SU-DHL-6 (cell line): ENCODE measurements around the gene OSBP2.

ENCODE experiments used
- H2AFZ ChIP-seq: fragments of 200-600 bp; sonication (generic); 2 replicates; pipeline ENCODE4 v1.6.1; 2014; ENCODE audit warnings: low read depth, mild to moderate bottlenecking, moderate library complexity, mixed read lengths, antibody characterized with exemption, low read length; ENCODE audit not compliant: severe bottlenecking
- H3F3A ChIP-seq: fragments of 200-600 bp; shearing (Covaris generic); 2 replicates; pipeline ENCODE4 v1.6.0; 2016; ENCODE audit warnings: antibody characterized with exemption, mild to moderate bottlenecking; ENCODE audit not compliant: insufficient read depth
- H3K27ac ChIP-seq: fragments of 200-600 bp; sonication (generic); 2 replicates; pipeline ENCODE4 v1.5.1; 2016; ENCODE audit warnings: low read depth, mild to moderate bottlenecking, low read length, moderate library complexity, mixed read lengths
- H3K27me3 ChIP-seq: fragments of 200-600 bp; sonication (generic), shearing (Covaris generic); 2 replicates; pipeline ENCODE4 v1.6.0; 2014; ENCODE audit warnings: mild to moderate bottlenecking, low read length
- H3K36me3 ChIP-seq: fragments of 200-600 bp; sonication (generic); 2 replicates; pipeline ENCODE4 v1.6.1; 2014; ENCODE audit warnings: mild to moderate bottlenecking, low read length, mixed read lengths
- H3K4me2 ChIP-seq: fragments of 300-600, 200-600 bp; shearing (Covaris generic), sonication (generic); 2 replicates; pipeline ENCODE4 v1.6.0; 2014; ENCODE audit warnings: low read length, low read depth, mild to moderate bottlenecking; ENCODE audit not compliant: poor library complexity, severe bottlenecking
- H3K4me3 ChIP-seq: fragments of 200-600 bp; sonication (generic); 2 replicates; pipeline ENCODE4 v1.5.1; 2014; ENCODE audit warnings: antibody characterized with exemption, low read length, mild to moderate bottlenecking, mixed read lengths; ENCODE audit not compliant: insufficient read depth, poor library complexity, severe bottlenecking
- H3K79me2 ChIP-seq: fragments of 200-600 bp; sonication (generic); 2 replicates; pipeline ENCODE4 v1.6.1; 2014; ENCODE audit warnings: mild to moderate bottlenecking, low read length, moderate library complexity; ENCODE audit not compliant: insufficient read depth
- H3K9ac ChIP-seq: fragments of 200-600 bp; sonication (generic); 2 replicates; pipeline ENCODE4 v1.7.0; 2014; ENCODE audit warnings: mild to moderate bottlenecking, low read length
- H3K9me2 ChIP-seq: fragments of 200-600 bp; sonication (generic); replicated peaks from 2 replicates; pipeline ENCODE4 v1.6.1; 2014; ENCODE audit warnings: low read length; ENCODE audit not compliant: insufficient read depth
- H3K9me3 ChIP-seq: fragments of 200-600 bp; sonication (generic); 2 replicates; pipeline ENCODE4 v1.6.1; 2014; ENCODE audit warnings: low read length, mixed read lengths; ENCODE audit not compliant: insufficient read depth
- H4K20me1 ChIP-seq: fragments of 200-600 bp; sonication (generic); 2 replicates; pipeline ENCODE4 v1.6.1; 2014; ENCODE audit warnings: low read depth, mild to moderate bottlenecking, antibody characterized with exemption, low read length, moderate library complexity, mixed read lengths
- EZH2phosphoT487 ChIP-seq: fragments of 200-600 bp; sonication (generic), shearing (Covaris generic); conservative IDR thresholded peaks from 2 replicates; pipeline ENCODE4 v1.6.1; 2018; ENCODE audit warnings: mild to moderate bottlenecking, antibody characterized with exemption, low read length, moderate library complexity, mixed read lengths
- TF ChIP-seq, protein P1 (sequence below): fragments of 200-600 bp; sonication (generic); IDR thresholded peaks from one replicate; pipeline ENCODE4 v1.5.1; 2017; ENCODE audit warnings: antibody characterized with exemption, mild to moderate bottlenecking, low read length, moderate library complexity; ENCODE audit not compliant: insufficient read depth, poor library complexity, severe bottlenecking

The OSBP2 gene

DNA sequence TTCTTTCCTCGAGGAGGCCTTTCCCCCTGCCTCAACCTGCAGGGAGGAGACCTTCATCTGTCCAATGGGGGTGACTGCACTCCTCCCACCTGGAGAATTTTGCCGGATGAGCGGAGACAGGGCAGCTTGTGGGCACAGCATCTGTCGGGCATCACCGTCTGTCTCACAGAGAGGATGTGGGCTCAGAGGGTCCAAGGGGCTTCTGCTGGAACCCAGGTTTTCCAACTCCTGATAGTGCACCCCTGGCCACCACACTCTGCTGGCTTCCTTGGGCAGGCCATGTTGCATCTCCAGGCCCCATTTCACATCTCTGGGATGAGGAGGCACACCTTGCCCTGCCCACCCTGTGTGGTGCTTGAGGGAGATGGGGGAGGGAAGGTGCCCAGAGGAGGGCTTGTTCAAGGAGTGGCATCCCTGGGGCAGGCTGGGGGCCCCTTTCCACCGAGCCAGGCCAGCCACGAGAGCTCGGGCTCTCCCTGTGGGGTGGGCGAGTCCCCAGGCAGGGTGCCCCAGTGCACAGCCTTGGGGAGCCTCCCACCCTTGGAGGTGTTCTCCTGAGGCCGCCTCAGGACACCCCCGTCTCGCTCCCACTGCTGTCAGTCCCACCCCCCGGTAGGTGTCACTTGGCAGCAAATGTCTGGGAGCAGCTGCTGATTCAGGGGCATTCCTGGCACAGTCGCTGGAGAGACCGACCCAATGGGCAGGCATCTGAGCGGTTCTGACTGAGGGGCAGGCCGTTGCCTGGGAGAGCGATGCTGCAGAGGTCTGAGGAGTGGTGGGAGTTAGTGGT, 189.7 kb downstream of the OSBP2 start:
- no peak overlapping the region for H2AFZ ChIP-seq
- H4K20me1 ChIP-seq, result no peaks in the 10 kb centered on the region
- no peaks in the 10 kb centered on the region for H3K79me2 ChIP-seq
- H3K27me3 ChIP-seq, result no peaks in the 10 kb centered on the region
- TF ChIP-seq EZH2phosphoT487, result no peak
- TF ChIP-seq, protein P1, sequence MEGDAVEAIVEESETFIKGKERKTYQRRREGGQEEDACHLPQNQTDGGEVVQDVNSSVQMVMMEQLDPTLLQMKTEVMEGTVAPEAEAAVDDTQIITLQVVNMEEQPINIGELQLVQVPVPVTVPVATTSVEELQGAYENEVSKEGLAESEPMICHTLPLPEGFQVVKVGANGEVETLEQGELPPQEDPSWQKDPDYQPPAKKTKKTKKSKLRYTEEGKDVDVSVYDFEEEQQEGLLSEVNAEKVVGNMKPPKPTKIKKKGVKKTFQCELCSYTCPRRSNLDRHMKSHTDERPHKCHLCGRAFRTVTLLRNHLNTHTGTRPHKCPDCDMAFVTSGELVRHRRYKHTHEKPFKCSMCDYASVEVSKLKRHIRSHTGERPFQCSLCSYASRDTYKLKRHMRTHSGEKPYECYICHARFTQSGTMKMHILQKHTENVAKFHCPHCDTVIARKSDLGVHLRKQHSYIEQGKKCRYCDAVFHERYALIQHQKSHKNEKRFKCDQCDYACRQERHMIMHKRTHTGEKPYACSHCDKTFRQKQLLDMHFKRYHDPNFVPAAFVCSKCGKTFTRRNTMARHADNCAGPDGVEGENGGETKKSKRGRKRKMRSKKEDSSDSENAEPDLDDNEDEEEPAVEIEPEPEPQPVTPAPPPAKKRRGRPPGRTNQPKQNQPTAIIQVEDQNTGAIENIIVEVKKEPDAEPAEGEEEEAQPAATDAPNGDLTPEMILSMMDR, result no peak
- no peaks in the 10 kb centered on the region for H3F3A ChIP-seq
- no peaks in the 10 kb centered on the region for H3K36me3 ChIP-seq
- no peak overlapping the region for H3K9ac ChIP-seq
- no peaks in the 10 kb centered on the region for H3K9me3 ChIP-seq
- no peak overlapping the region for H3K27ac ChIP-seq
- no peak overlapping the region for H3K4me3 ChIP-seq
- no peaks in the 10 kb centered on the region for H3K9me2 ChIP-seq
- H3K4me2 ChIP-seq, result no peak overlapping the region

DNA sequence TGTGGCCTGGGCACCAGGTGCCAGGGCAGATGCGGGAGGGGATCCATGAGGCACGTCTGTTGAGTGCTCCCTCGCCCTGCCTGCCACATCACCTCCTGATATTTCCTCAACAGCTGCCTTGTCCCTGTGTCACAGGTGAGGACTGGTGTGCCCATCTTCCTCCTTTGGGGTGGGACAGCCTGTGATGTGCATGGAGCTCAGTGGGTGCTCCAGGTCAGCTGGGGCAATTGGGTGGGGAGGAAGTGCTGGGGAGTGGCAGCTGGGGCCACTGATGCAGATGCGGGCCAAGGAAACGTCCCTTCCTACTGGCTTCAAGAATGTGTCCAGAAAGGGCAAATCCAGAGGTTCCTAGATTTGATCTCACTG, 190.3 kb downstream of the OSBP2 start:
- Histone ChIP-seq H3K27me3 (no peaks in the 10 kb centered on the region), H3K9ac (no peak overlapping the region), H3F3A (no peaks in the 10 kb centered on the region), H4K20me1 (no peaks in the 10 kb centered on the region), H3K4me3 (no peak overlapping the region), H3K4me2 (no peak overlapping the region), H3K36me3 (no peaks in the 10 kb centered on the region), H3K9me3 (no peaks in the 10 kb centered on the region), H3K9me2 (no peaks in the 10 kb centered on the region), H3K79me2 (no peaks in the 10 kb centered on the region), H3K27ac (no peak overlapping the region), H2AFZ (no peak overlapping the region)
- TF ChIP-seq EZH2phosphoT487, result no peak
- TF ChIP-seq, protein P1, result no peak

DNA sequence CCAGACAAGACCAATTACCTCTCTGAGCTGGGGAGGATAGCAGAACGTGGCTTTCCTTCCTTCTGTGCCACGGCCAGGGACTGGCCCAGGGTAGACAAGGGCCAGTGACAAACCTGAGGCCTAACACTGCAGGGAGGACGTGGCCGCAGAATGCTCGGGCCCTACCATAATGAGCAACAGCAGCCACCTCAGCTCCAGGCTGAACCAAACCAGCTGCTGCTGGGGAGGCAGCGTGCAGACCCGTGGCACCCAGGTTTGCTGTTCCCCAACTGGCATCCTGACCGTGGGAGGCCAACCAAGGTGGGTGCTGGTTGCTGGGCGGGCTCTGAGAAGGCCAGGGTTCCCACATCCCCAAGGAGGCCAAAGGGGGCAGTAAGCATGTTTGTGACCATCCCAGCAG, 190.9 kb downstream of the OSBP2 start:
- Histone ChIP-seq H3K27me3 (no peaks in the 10 kb centered on the region), H3K4me3 (no peak overlapping the region), H3K4me2 (no peak overlapping the region), H3K9ac (no peak overlapping the region), H4K20me1 (no peaks in the 10 kb centered on the region), H3K79me2 (no peaks in the 10 kb centered on the region), H2AFZ (no peak overlapping the region), H3F3A (no peaks in the 10 kb centered on the region), H3K9me3 (no peaks in the 10 kb centered on the region), H3K9me2 (no peaks in the 10 kb centered on the region), H3K27ac (no peak overlapping the region), H3K36me3 (no peaks in the 10 kb centered on the region)
- TF ChIP-seq, protein P1, result no peak
- no peak for TF ChIP-seq EZH2phosphoT487
